Fibroblast of lung (primary cell): ENCODE measurements around the gene CLASP2.

ENCODE experiments used
- CTCF ChIP-seq, 2 donors: IDR thresholded peaks in 1 of 2; conservative IDR thresholded peaks in 1 of 2; 1 replicate in 1 of 2; 2 replicates in 1 of 2; pipeline ENCODE4 v1.5.1; 2011 to 2012; ENCODE audit warnings: low read length in 2 of 2, control low read depth in 1 of 2, inconsistent platforms in 1 of 2, low read depth in 1 of 2, mild to moderate bottlenecking in 1 of 2
- EZH2 ChIP-seq: IDR thresholded peaks from 2 replicates; pipeline ENCODE4 v1.5.1; 2012; ENCODE audit warnings: low read length, control low read depth, mild to moderate bottlenecking; ENCODE audit errors: missing control alignments

DNA sequence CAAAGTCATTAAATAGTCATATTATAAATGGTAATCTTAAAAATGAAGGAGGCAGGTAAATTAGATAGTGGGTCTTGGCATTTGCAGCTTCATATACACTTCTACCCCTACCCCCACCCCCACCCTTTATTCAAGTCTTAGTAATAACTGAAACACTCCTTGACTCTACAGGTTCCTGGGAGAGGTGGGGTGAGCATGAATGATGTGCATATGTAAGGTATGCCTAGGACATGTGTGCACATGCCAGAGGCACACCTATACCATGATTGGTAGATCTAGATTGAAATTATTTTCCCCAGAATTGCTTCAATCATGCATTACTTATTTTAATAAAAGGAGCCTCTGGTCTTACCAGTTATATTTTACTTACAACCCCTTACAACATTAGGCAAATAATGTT lies 40.2 kb upstream of the CLASP2 start:
- TF ChIP-seq CTCF (conservative IDR thresholded peaks at IDR 0.05 in 1 of 2, IDR thresholded peaks at IDR 0.05 in 1 of 2; ENCODE audit: low read depth in 1 of 2, low read length in 2 of 2) (no peak), EZH2 (no peak)
